ENCODE data around the gene LDHB.

LDHB gene

DNA sequence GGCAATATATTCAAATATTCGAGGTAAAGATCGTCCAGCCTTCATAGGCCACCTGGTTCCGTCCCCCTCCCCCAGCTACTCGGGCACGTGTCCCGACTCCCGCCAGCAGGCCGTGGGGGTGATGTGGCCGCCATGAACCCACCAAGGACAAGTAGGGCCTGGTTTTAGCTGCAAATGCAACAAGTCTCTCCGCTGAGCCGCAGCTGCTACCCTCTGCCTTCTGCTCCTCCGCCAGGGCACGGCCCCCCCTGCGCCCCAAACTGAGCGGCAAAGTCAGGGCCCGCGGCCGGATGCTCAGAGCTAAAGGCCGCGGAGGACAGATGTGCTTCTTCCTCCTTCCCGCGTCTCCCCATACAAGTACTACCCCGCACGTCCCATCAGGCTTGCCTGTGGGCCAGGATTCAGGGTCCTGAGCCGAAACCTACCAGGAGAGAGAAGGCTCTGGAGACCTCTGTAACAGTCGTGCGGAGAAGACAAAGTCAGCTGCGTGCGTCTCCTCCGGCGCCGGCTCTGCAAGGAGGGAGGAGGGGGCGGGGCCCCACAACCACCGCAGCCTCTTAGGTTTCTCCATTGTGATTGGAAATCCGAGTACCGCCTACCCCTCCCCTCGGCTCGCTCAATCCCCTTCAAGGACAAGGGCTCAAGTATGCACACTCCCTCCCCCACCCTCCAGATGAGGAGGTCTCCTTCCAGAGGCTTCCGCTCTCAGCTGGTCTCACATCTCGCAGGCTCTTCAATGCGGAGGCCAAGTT, at the start of gene LDHB:
LDHB (minus strand) TSS at position 517 of the 752 bp plus-strand sequence. CDS start 3,171 bp downstream, outside the sequence.
- H3K9me3 ChIP-seq (ENCODE audit: severe bottlenecking), result peaks cover 3% of the 10 kb centered on the region
- H3K36me3 ChIP-seq, result peaks cover 46% of the 10 kb centered on the region
- H3K27me3 ChIP-seq (ENCODE audit: insufficient read depth, low read depth, severe bottlenecking), result no peaks in the 10 kb centered on the region
- peak within 1 kb of the TSS; percentile 91 for H3K4me3 ChIP-seq (ENCODE audit: low read depth, low read length)
- peak; percentile 98 for DNase-seq
- H3K27ac ChIP-seq, result peak within 1 kb of the TSS; percentile 99
- TF ChIP-seq, protein P1, sequence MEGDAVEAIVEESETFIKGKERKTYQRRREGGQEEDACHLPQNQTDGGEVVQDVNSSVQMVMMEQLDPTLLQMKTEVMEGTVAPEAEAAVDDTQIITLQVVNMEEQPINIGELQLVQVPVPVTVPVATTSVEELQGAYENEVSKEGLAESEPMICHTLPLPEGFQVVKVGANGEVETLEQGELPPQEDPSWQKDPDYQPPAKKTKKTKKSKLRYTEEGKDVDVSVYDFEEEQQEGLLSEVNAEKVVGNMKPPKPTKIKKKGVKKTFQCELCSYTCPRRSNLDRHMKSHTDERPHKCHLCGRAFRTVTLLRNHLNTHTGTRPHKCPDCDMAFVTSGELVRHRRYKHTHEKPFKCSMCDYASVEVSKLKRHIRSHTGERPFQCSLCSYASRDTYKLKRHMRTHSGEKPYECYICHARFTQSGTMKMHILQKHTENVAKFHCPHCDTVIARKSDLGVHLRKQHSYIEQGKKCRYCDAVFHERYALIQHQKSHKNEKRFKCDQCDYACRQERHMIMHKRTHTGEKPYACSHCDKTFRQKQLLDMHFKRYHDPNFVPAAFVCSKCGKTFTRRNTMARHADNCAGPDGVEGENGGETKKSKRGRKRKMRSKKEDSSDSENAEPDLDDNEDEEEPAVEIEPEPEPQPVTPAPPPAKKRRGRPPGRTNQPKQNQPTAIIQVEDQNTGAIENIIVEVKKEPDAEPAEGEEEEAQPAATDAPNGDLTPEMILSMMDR (IDR thresholded peaks at IDR 0.05; ENCODE audit: low read depth, low read length), result no peak

DNA sequence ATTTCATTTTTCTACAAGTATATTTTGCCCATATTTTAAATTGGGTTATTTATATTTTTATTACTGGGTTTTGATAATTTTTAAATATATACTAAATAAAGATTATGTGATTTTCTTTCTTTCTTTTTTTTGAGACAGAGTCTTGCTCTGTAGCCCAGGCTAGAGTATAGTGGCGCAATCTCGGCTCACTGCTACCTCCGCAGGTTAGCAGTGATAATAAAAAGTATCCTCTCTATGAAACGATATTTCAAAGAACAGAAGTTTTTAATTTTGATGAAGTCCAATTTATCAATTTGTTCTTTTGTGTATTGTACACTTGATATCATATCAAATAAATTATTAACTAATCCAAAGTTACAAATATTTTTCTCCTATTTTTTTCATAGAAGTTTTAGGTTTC, 47.2 kb upstream of the LDHB start:
- H3K4me3 ChIP-seq (ENCODE audit: low read depth, low read length), result no peak overlapping the region
- TF ChIP-seq, protein P1 (IDR thresholded peaks at IDR 0.05; ENCODE audit: low read depth, low read length), result no peak

DNA sequence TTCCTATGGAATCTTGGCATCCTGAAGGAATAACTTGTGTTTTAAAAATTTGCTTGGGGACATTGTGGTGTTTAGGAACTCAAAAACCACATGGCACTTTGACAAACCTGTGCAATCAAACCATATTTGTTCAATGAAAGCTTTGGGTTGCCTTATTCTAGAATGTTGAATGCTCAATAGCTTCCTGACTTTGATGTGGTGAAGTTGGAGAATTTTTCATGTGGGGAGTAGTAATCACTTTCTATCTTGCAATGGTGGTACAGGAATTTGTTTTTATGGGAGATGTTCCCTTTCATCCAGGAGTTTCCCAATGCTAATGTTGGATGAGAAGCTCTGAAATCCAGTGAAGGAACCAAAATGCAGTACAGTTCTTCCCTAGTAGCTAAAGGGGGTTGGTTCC, 42.2 kb upstream of the LDHB start:
- Histone ChIP-seq H3K9me3 (ENCODE audit: severe bottlenecking) (no peaks in the 10 kb centered on the region), H3K36me3 (no peaks in the 10 kb centered on the region), H3K4me3 (ENCODE audit: low read depth, low read length) (no peak overlapping the region), H3K27ac (no peak overlapping the region), H3K27me3 (ENCODE audit: insufficient read depth, low read depth, severe bottlenecking) (no peaks in the 10 kb centered on the region)
- TF ChIP-seq, protein P1 (IDR thresholded peaks at IDR 0.05; ENCODE audit: low read depth, low read length), result no peak
- DNase-seq, result no peak

More for the DNA sequence above, 47.2 kb upstream of the LDHB start:
- Histone ChIP-seq H3K9me3 (ENCODE audit: severe bottlenecking) (no peaks in the 10 kb centered on the region), H3K27me3 (ENCODE audit: insufficient read depth, low read depth, severe bottlenecking) (no peaks in the 10 kb centered on the region), H3K36me3 (no peaks in the 10 kb centered on the region), H3K27ac (no peak overlapping the region)
- no peak for DNase-seq

DNA sequence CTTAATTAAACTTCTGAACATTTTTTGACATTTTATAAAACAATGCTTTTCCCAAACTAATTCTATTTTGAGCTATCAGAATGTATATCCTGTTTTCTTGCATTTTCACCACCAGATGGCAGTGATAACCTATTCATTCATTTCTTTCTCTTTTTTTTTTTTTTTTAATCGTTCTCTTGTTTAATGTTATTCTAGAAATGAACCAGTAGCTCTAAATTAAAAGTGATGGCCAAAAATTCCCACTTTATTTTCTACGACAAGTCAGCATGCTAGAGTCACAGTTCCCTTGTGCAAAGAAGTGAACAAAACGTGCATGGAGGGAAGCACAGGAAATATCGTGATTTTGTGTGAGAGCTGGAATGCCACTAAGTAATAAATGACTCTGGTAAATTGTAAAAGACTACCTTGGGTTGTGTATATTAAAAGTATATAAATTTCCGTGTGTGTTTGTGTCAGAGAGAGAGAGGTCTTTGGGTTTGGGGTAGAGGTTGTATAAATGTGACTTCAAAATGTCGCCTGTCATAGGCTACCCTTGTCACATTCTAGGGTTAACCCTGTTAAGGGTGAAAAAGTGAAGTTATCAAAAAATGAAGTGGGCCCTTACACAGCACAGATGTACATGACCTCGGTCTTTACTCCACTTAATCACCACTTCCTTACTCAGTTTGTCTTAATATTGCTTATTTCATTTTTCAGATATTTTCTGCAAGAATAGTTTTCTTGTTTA, 40.4 kb upstream of the LDHB start:
- DNase-seq, result no peak
- H3K4me3 ChIP-seq (ENCODE audit: low read depth, low read length), result no peak overlapping the region

DNA sequence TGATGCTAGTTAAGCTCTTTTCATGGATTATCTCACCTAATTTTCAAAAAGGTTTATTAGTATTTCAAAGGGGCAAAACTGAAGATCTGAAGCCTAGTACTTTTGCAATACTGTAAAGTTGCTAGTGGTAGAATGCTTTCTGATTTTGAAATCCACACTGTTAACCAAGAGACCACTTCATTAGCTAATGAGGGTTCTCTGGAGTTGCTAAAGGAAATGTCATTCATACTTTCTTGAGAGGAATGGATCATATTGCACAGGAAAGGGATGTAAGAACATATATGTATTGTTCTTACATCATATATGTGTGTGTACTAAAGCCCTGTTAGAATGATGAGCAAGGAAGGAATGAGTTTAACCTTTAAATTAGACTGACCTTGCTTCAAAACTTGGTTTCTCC, 39.0 kb upstream of the LDHB start:
- Histone ChIP-seq H3K9me3 (ENCODE audit: severe bottlenecking) (no peaks in the 10 kb centered on the region), H3K4me3 (ENCODE audit: low read depth, low read length) (no peak overlapping the region), H3K27me3 (ENCODE audit: insufficient read depth, low read depth, severe bottlenecking) (no peaks in the 10 kb centered on the region), H3K27ac (no peak overlapping the region), H3K36me3 (no peaks in the 10 kb centered on the region)
- TF ChIP-seq, protein P1 (IDR thresholded peaks at IDR 0.05; ENCODE audit: low read depth, low read length), result no peak
- DNase-seq, result no peak

More for the DNA sequence above, 40.4 kb upstream of the LDHB start:
- H3K36me3 ChIP-seq, result no peaks in the 10 kb centered on the region
- no peaks in the 10 kb centered on the region for H3K27me3 ChIP-seq (ENCODE audit: insufficient read depth, low read depth, severe bottlenecking)
- no peaks in the 10 kb centered on the region for H3K9me3 ChIP-seq (ENCODE audit: severe bottlenecking)
- H3K27ac ChIP-seq, result no peak overlapping the region
- TF ChIP-seq, protein P1 (IDR thresholded peaks at IDR 0.05; ENCODE audit: low read depth, low read length), result no peak

Measured in WERI-Rb-1 (cell line).